ENCODE data around the gene VPS13D.

- TF ChIP-seq CTCF (IDR thresholded peaks at IDR 0.05; ENCODE audit: low read length) (no peak), EZH2 (optimal IDR thresholded peaks at IDR 0.05; ENCODE audit: low read depth, low read length) (no peak), EZH2phosphoT487 (IDR thresholded peaks at IDR 0.05; ENCODE audit: low read length) (no peak)
These were observed 851 bp upstream of the VPS13D start for GRCh38 chr1:12228979-12229378.
